Activated naive CD8-positive, alpha-beta T cell treated with anti-CD3 and anti-CD28 coated beads, Interleukin-2, amount 10 ng/mL, durations not matched to agents 7 days and 5 days (primary cell): ENCODE results near the gene C4orf51. TPM values are rescaled to one million over a fixed set of nuclear protein-coding genes. Genes with fewer than 3 reads are reported as not detected.

Experiments
- ATAC-seq: fragments of 150-1000 bp; cut with Tn5 transposase; one replicate; pipeline ENCODE4 v1.10.0; 2021; ENCODE audit warnings: low read depth, moderate library complexity
- POLR2A ChIA-PET: fragments of 350-600 bp; sonication (Branson Sonifier 250); formaldehyde crosslinking; loops from one replicate; lab custom pipeline; 2021; ENCODE audit warnings: antibody characterized with exemption; lab: Charles Lee
- DNase-seq: peaks from one replicate; pipeline ENCODE4 v3.0.0; 2021
- H3K27ac Mint-ChIP-seq: one replicate; pipeline ENCODE4 v1.8.0; 2022; ENCODE audit warnings: mild to moderate bottlenecking, mixed read lengths
- H3K27me3 Mint-ChIP-seq: one replicate; pipeline ENCODE4 v1.8.0; 2022; ENCODE audit warnings: mild to moderate bottlenecking, moderate library complexity, mixed read lengths
- H3K36me3 Mint-ChIP-seq: one replicate; pipeline ENCODE4 v1.8.0; 2021; ENCODE audit warnings: mild to moderate bottlenecking, mixed read lengths
- H3K4me1 Mint-ChIP-seq: one replicate; pipeline ENCODE4 v1.8.0; 2021; ENCODE audit warnings: mixed read lengths
- H3K4me3 Mint-ChIP-seq: one replicate; pipeline ENCODE4 v1.8.0; 2022; ENCODE audit warnings: mild to moderate bottlenecking, moderate library complexity, mixed read lengths
- H3K9me3 Mint-ChIP-seq: one replicate; pipeline ENCODE4 v1.8.0; 2021; ENCODE audit warnings: mixed read lengths
- total RNA-seq, 2 experiments: library from RNA; stranded (reverse); gene quantifications; one replicate each; pipeline ENCODE4 v1.2.3, GENCODE V29; 2021

C4orf51 gene
- total RNA-seq, 2 experiments from 2014 or later: not detected

DNA sequence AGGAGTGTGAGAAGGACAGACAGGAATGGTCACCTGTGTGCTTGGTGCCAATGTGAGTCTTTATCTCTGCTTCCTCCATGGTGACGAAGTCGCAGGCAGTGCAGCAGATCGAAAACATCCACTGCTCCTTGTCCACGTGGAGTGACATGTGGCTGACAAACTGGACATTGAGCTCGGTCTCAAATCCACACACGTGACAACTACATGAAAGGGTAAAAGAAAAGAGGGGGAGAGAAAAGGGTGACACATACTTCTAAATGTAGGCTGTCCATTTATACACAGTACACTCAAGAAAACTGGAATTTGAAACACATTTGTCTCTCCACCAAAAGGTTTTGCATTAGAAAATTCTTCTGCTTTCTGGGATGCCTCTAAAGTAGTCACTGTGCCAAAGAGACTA, 94.5 kb downstream of the C4orf51 start:
- Mint-ChIP-seq H3K27ac (no peak overlapping the region), H3K4me3 (no peak overlapping the region), H3K27me3 (no peaks in the 10 kb centered on the region), H3K9me3 (no peaks in the 10 kb centered on the region), H3K36me3 (peaks cover 31% of the 10 kb centered on the region), H3K4me1 (peaks cover 4% of the 10 kb centered on the region)
- POLR2A ChIA-PET: no interaction called here
- DNase-seq: no peak
- ATAC-seq: no peak

DNA sequence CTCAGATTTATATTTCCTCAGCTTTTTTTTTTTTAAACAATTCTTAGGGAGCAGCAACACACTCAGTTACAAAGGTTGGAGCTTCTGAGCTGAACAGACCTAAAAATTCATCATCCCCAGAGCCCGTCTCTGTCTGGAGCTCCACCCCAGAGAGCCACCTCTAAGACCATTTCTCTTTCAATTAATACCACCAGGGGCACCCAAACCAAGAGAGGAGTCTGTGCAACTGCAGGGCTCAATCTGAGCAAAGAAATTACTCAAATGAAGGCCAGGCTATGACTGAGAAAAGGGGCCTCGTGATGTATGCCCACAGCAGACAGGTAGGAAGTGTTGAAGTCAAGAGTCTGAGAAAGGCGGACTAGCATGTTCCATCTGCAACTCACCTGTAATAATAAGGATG, 95.5 kb downstream of the C4orf51 start:
- H3K36me3 Mint-ChIP-seq: peaks cover 35% of the 10 kb centered on the region
- no peak overlapping the region for H3K4me3 Mint-ChIP-seq
- no peaks in the 10 kb centered on the region for H3K9me3 Mint-ChIP-seq
- DNase-seq (no peak), ATAC-seq (no peak)
- H3K27ac Mint-ChIP-seq: no peak overlapping the region
- POLR2A ChIA-PET: no interaction called here
- no peaks in the 10 kb centered on the region for H3K27me3 Mint-ChIP-seq
- peaks cover 4% of the 10 kb centered on the region for H3K4me1 Mint-ChIP-seq

DNA sequence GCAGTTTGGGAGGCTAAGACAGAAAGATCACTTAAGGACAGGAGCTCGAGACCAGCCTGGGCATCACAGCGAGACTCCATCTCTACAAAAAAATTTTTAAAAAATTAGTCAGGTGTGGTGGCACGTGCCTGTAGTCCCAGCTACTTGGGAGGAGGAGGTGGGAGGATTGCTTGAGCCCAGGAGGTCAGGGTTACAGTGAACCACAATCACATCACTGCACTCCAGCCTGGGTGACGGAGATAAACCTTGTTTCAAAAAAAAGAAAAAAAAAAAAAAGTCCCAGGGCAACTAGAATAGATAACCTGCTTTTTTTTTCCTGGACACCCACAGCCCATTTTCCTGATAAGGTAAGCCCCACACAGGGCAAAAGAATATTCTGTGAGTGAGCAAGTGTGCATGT, 96.3 kb downstream of the C4orf51 start:
- H3K27me3 Mint-ChIP-seq: no peaks in the 10 kb centered on the region
- DNase-seq: no peak
- no peak for ATAC-seq
- H3K4me3 Mint-ChIP-seq: no peak overlapping the region
- POLR2A ChIA-PET: no interaction called here
- peaks cover 38% of the 10 kb centered on the region for H3K36me3 Mint-ChIP-seq
- H3K27ac Mint-ChIP-seq: no peak overlapping the region
- H3K9me3 Mint-ChIP-seq: no peaks in the 10 kb centered on the region
- peaks cover 4% of the 10 kb centered on the region for H3K4me1 Mint-ChIP-seq

DNA sequence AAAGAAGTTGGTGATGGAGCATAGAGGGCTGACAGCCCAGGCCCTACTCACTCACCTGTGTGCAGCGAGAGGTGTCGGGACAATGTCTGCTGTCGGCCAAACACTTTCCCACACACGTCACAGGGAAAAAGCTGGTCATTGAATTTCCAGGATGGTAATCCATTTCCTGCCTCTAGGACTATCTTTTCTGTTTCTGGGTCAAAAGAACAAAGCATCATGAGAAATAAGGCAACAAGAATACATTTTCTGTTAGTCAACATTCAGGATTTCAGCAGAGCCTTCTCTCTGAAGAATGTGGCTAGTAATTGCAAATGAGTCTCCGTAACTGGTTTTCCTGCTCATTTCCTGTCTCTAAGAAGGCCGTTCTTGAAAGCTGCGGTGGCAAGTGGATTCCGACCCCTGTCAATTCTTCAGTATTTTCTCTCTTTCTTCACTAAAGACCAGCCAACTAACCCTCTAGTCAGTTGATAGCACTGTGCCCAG, 99.4 kb downstream of the C4orf51 start:
- Mint-ChIP-seq H3K9me3 (peaks cover 4% of the 10 kb centered on the region), H3K36me3 (peaks cover 42% of the 10 kb centered on the region), H3K27ac (no peak overlapping the region), H3K4me1 (peaks cover 4% of the 10 kb centered on the region), H3K4me3 (no peak overlapping the region), H3K27me3 (no peaks in the 10 kb centered on the region)
- no peak for ATAC-seq
- POLR2A ChIA-PET: no interaction called here
- no peak for DNase-seq

DNA sequence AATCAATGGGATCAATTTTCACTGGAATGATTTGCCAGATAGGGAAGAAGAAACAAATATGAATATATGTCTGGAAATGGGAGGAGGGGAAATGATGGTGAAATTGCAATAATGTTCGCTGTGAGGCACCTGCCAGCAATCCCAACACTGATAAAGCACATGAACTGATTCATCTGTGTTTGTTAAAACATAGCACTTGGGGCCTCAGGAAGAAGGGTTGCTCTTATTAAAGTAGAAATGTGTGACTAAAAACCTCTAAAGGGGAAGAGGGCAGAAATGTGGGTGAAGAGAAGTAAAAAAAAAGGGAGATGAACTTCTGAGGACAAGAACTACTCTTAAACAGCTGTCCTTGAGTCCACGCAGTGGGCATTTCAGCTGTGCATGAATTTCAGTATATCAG, 101.4 kb downstream of the C4orf51 start:
- Mint-ChIP-seq H3K27ac (no peak overlapping the region), H3K36me3 (peaks cover 56% of the 10 kb centered on the region), H3K27me3 (no peaks in the 10 kb centered on the region), H3K4me1 (peaks cover 6% of the 10 kb centered on the region), H3K9me3 (peaks cover 14% of the 10 kb centered on the region), H3K4me3 (no peak overlapping the region)
- no peak for ATAC-seq
- DNase-seq: no peak
- POLR2A ChIA-PET: no interaction called here

Other genes starting within 250 kb of the C4orf51 start
- gene SMAD1, start 198.3 kb upstream of the C4orf51 start, total RNA-seq: under 1 TPM; 0.25 to 0.96 TPM
- gene MMAA, start 60.8 kb upstream of the C4orf51 start, total RNA-seq: 10 to 100 TPM; 11.0 to 12.4 TPM